Skeletal muscle satellite cell (primary cell): ENCODE measurements around the gene EGLN3.

Source experiments
- H3K27me3 ChIP-seq: 2 replicates; pipeline ENCODE4 v1.7.0; 2013; ENCODE audit warnings: low read length; ENCODE audit not compliant: control insufficient read depth, insufficient read depth
- H3K36me3 ChIP-seq: 2 replicates; pipeline ENCODE4 v1.7.0; 2013; ENCODE audit warnings: mild to moderate bottlenecking, control low read depth, low read length; ENCODE audit not compliant: insufficient read depth
- H3K4me1 ChIP-seq: 2 replicates; pipeline ENCODE4 v1.7.0; 2013; ENCODE audit warnings: low read length; ENCODE audit not compliant: control insufficient read depth, insufficient read depth
- H3K4me2 ChIP-seq: 2 replicates; pipeline ENCODE4 v1.7.0; 2013; ENCODE audit warnings: mild to moderate bottlenecking, low read length
- H3K4me3 ChIP-seq: 2 replicates; pipeline ENCODE4 v1.7.0; 2013; ENCODE audit warnings: low read length
- H3K9ac ChIP-seq: 2 replicates; pipeline ENCODE4 v1.7.0; 2013; ENCODE audit warnings: mild to moderate bottlenecking, low read depth, low read length, moderate library complexity
- H3K9me3 ChIP-seq: replicated peaks from 2 replicates; pipeline ENCODE4 v1.7.0; 2013; ENCODE audit warnings: mild to moderate bottlenecking, control low read depth, low read length

The EGLN3 gene

DNA sequence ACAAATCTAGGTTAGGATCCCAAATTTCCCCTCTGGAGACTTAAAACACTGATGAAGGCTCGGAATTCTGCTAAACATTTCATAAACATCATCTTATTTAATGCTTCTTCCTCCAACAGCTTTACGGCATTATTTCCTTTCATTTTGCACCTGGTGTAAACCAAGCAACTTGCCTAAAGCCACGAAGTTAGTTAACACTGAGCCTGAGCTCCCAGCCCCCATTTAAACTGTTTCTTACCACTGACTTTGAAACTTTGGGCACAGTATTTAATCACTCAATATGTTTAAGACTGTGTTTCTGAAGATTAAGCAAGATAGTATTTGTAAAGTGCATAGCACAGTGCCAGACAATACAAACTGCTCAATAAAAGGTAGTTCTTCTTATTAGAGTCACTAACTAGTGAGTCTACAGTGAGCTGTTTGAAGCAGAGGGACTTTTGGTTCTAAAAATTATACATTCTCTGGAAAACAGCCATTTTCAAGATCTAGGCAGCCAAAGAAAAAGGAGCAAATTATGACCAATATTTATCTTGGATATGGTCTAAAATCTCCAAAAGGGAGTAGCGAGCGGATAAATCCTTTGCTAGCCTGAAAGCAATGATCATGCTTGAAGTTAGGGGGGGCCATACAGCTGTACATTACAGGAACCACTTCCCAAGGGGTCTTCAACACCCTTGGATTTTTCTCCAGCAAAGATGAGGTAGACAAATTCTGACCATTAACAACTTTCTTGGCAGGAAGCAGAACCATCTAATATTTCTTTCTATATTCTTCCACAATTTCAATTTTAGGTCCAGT, 4.0 kb downstream of the EGLN3 start:
- Histone ChIP-seq H3K4me3 (no peak overlapping the region), H3K9ac (no peak overlapping the region), H3K4me1 (peaks cover 5% of the 10 kb centered on the region), H3K27me3 (peaks cover 42% of the 10 kb centered on the region), H3K36me3 (no peaks in the 10 kb centered on the region), H3K4me2 (no peak overlapping the region), H3K9me3 (no peaks in the 10 kb centered on the region)

GRCh38 chr14:33945210-33946088, 5.4 kb downstream of the EGLN3 start:
- Histone ChIP-seq H3K9me3 (no peaks in the 10 kb centered on the region), H3K27me3 (peaks cover 34% of the 10 kb centered on the region), H3K36me3 (no peaks in the 10 kb centered on the region), H3K9ac (no peak overlapping the region), H3K4me1 (peaks cover 3% of the 10 kb centered on the region), H3K4me3 (no peak overlapping the region), H3K4me2 (no peak overlapping the region)

GRCh38 chr14:33943096-33943883, 7.6 kb downstream of the EGLN3 start:
- no peak overlapping the region for H3K4me2 ChIP-seq
- H3K4me1 ChIP-seq: no peaks in the 10 kb centered on the region
- no peaks in the 10 kb centered on the region for H3K36me3 ChIP-seq
- no peak overlapping the region for H3K9ac ChIP-seq
- no peak overlapping the region for H3K4me3 ChIP-seq
- H3K9me3 ChIP-seq: no peaks in the 10 kb centered on the region
- H3K27me3 ChIP-seq: peaks cover 23% of the 10 kb centered on the region

DNA sequence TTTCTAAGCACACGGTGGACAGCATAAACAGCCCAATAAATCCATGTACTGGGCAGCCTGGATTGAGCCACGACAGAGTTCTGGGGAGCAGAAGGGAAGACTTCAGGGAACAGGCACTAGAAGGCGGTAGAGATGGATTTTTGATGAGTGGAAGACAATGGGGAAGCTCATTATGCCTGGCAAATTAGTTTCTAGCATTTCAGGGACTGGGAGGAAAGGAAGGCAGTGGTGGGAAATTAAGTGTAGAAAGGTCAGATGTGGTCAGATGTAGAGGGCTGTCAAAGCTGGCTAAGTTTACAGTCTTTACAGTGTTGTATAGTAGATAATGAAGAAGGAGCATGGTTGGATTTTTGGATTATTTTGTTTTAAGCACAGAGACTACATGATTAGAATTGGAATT, 9.2 kb downstream of the EGLN3 start:
- Histone ChIP-seq H3K9me3 (no peaks in the 10 kb centered on the region), H3K4me1 (no peaks in the 10 kb centered on the region), H3K4me2 (no peak overlapping the region), H3K27me3 (peaks cover 18% of the 10 kb centered on the region), H3K4me3 (no peak overlapping the region), H3K36me3 (no peaks in the 10 kb centered on the region), H3K9ac (no peak overlapping the region)

DNA sequence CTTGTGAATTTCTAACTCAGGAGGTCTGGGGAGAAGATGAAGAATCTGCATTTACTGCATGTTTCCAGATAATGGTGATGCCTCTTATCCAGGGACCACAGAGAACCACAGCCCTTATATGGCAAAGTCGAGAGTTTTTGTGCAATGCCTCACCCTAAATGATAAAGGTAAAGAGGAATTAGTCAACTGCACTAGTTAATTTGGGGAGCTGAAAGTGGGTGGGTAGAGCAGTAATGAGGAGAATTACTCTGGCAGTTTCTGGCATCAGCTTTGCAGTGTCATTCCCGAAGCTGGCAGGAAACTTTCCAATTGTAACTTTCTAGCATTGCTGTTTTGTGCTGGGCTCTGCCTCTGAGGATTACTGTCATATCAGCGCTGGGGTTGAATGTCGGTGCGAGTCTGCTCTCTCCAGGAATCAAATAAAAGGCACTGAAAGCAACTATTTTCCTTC, 10.3 kb downstream of the EGLN3 start:
- no peak overlapping the region for H3K4me2 ChIP-seq
- H3K27me3 ChIP-seq: peaks cover 16% of the 10 kb centered on the region
- H3K4me1 ChIP-seq: no peaks in the 10 kb centered on the region
- H3K9me3 ChIP-seq: no peaks in the 10 kb centered on the region
- no peak overlapping the region for H3K4me3 ChIP-seq
- no peak overlapping the region for H3K9ac ChIP-seq
- H3K36me3 ChIP-seq: no peaks in the 10 kb centered on the region

DNA sequence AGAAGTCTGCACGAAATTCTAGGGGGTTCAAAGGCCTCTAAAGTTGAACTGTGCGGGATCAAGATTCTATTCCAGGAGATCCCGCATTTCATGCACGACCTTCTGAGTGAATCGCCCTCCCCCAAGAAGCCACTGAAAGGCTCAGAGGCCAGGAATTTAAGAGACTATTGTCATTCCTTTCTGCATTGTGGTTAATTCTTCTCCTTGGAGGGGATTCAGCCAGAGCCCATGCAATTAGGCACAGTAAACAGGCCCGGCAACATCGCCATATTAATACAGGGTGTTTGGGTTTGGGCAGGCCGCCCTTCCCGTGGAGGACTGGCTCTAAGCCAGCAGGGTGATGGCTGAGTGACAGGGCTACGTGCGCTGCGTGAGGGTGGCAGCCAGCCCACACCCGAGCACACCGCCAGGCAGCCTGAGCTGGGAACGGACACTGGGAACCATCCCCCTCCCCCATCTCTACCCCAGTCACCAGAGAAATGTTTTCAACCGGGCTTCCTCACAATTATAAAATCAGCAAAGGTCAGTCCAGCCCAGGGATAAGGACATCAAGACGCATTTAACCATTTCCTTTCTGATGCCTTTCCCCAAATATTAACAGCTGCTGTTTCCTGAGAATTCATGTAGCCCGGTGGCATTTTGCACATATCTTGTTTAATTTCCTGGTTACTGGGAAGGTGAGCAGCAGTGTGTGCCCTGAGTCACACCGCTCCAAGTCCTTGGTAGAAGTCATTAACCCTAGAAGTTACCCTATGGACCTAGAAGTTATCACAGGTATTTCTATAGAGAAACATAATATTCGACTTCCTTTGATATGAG, 12.5 kb downstream of the EGLN3 start:
- Histone ChIP-seq H3K4me3 (no peak overlapping the region), H3K27me3 (peaks cover 13% of the 10 kb centered on the region), H3K4me2 (peak overlapping the region; percentile 15), H3K9me3 (no peaks in the 10 kb centered on the region), H3K36me3 (no peaks in the 10 kb centered on the region), H3K9ac (no peak overlapping the region), H3K4me1 (no peaks in the 10 kb centered on the region)

GRCh38 chr14:33936391-33936790, 14.5 kb downstream of the EGLN3 start:
- no peak overlapping the region for H3K9ac ChIP-seq
- no peaks in the 10 kb centered on the region for H3K4me1 ChIP-seq
- no peaks in the 10 kb centered on the region for H3K9me3 ChIP-seq
- no peaks in the 10 kb centered on the region for H3K36me3 ChIP-seq
- H3K4me3 ChIP-seq: no peak overlapping the region
- H3K4me2 ChIP-seq: no peak overlapping the region
- peaks cover 9% of the 10 kb centered on the region for H3K27me3 ChIP-seq

DNA sequence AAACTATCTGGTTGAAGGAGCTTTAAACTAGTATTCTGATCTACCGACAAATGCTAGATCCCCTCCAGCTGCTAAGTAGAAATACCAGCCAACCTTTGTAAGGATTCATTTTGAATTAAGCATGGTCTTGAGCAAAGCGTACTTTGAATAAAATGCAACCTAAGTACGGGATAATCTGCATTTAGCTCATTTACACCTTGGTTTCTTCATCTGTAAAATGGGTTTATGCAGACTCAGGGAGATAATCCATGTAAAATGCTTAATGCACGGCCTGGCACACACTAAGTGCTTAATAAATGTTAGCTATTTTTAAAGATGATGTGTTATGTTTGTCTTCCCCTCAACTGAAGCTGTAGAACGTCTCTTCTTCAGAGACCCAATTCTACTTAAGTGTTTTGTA, 15.9 kb downstream of the EGLN3 start:
- H3K4me1 ChIP-seq: no peaks in the 10 kb centered on the region
- no peak overlapping the region for H3K4me3 ChIP-seq
- peaks cover 9% of the 10 kb centered on the region for H3K27me3 ChIP-seq
- no peak overlapping the region for H3K4me2 ChIP-seq
- no peak overlapping the region for H3K9ac ChIP-seq
- no peaks in the 10 kb centered on the region for H3K9me3 ChIP-seq
- no peaks in the 10 kb centered on the region for H3K36me3 ChIP-seq

DNA sequence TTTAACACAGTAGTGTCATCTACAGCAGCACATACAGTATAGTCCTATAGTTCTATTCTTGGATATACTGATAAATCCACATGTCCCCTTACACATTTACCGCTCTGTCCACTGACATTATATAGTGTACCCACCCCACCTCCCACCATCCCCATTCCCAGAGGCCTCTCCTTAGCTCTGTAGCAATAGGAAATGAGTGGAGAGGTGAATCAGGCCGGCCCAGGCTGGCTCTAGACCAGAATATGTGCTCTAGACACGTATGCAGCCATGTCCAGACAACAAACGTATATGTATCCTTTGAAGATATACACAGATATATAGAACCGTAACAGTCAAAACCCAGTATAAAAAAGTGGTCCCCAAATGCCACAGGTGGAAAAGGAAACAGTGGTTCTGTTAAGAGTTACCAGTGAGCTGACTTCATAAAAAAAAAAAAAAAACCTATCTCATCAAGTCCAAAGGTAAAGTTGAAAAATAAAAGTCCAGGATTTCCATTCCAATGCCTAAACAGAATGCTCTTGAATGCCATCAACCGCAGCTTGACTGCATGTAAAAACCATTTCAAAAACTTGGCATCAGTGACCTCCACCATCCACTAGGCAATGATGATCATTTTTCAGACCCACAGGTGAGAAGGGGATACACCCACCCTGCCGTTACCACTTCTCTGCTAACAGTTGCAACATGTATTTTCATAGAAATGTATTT, 16.7 kb downstream of the EGLN3 start:
- H3K4me2 ChIP-seq: no peak overlapping the region
- no peak overlapping the region for H3K4me3 ChIP-seq
- H3K9me3 ChIP-seq: no peaks in the 10 kb centered on the region
- H3K27me3 ChIP-seq: peaks cover 5% of the 10 kb centered on the region
- no peaks in the 10 kb centered on the region for H3K36me3 ChIP-seq
- H3K4me1 ChIP-seq: no peaks in the 10 kb centered on the region
- H3K9ac ChIP-seq: no peak overlapping the region

- H3K4me3 ChIP-seq: no peak overlapping the region
- H3K9me3 ChIP-seq: no peaks in the 10 kb centered on the region
- no peaks in the 10 kb centered on the region for H3K4me1 ChIP-seq
- no peaks in the 10 kb centered on the region for H3K36me3 ChIP-seq
- H3K9ac ChIP-seq: no peak overlapping the region
- no peak overlapping the region for H3K4me2 ChIP-seq
- H3K27me3 ChIP-seq: peaks cover 2% of the 10 kb centered on the region
Measured at GRCh38 chr14:33933386-33933933, 17.4 kb downstream of the EGLN3 start.
